ENCODE measurements around the gene TRIL.

DNA sequence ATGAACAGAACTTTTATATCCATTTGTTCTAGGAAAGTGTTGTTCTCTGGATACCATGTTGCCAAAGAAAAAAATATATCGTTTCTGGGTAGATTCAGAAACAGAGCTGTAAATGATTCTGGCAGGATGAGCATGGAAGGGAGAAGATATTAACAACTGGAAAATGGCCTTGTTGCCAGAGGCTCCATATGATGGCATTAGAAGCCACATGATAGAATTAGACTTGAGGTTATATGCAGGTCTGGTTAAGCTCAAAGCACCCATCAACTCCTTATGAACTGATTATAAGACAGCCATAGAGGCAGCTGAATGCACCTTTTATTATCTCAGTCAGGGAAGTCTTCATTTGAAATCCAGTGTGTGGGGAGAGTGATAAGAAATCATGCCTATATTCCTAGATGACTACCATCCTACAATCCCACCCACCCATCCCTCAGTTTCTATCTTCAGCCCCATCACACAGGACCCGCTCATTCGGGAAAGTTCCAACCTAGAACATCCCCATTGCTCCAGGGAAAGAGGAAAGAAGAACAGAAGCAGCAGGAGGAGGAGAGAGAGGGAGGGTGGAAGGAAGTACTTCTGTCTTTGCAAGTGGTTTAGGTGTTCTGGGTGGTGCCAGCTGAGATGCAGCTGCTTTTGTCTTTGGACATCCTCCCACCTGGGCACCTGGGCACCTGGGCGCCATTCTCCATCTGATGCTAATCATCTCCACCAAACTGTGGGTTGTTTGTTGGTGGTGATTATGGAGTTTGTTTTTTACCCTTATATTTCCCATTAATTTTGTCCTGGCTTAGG is 25.5 kb upstream of the TRIL start:
- TF ChIP-seq, protein P1, sequence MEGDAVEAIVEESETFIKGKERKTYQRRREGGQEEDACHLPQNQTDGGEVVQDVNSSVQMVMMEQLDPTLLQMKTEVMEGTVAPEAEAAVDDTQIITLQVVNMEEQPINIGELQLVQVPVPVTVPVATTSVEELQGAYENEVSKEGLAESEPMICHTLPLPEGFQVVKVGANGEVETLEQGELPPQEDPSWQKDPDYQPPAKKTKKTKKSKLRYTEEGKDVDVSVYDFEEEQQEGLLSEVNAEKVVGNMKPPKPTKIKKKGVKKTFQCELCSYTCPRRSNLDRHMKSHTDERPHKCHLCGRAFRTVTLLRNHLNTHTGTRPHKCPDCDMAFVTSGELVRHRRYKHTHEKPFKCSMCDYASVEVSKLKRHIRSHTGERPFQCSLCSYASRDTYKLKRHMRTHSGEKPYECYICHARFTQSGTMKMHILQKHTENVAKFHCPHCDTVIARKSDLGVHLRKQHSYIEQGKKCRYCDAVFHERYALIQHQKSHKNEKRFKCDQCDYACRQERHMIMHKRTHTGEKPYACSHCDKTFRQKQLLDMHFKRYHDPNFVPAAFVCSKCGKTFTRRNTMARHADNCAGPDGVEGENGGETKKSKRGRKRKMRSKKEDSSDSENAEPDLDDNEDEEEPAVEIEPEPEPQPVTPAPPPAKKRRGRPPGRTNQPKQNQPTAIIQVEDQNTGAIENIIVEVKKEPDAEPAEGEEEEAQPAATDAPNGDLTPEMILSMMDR (IDR thresholded peaks at IDR 0.05; ENCODE audit: insufficient read depth, low read length, poor library complexity, severe bottlenecking): no peak
- TF ChIP-seq EZH2phosphoT487 (conservative IDR thresholded peaks at IDR 0.05; ENCODE audit: low read length): no peak
